ENCODE data around the gene NECTIN4. TPM values are rescaled to one million over a fixed set of nuclear protein-coding genes. Genes with fewer than 3 reads are reported as not detected.

Gene NECTIN4
- total RNA-seq, 2 experiments from 2014 or later: not detected

DNA sequence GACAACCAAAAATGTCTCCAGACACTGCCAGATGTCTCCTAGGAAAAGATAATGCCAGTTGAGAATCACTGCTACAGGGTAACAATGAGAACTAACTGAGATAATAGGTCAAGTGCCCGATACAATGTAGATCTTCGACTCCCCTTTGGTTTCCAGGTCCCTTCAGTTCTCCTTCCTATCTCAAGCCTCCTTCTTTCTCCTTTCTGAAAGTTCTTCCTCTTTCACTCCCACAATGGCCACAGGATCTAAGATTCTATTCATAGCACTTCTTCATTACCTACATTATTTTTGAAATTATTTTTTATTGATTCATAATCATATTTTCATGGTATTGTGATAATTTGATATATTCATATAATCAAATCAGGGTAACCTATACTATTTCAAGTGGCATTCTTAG lies 22.2 kb upstream of the NECTIN4 start:
- H3K4me1 ChIP-seq (ENCODE audit: insufficient read depth, low read length, poor library complexity, severe bottlenecking): peaks cover 30% of the 10 kb centered on the region

DNA sequence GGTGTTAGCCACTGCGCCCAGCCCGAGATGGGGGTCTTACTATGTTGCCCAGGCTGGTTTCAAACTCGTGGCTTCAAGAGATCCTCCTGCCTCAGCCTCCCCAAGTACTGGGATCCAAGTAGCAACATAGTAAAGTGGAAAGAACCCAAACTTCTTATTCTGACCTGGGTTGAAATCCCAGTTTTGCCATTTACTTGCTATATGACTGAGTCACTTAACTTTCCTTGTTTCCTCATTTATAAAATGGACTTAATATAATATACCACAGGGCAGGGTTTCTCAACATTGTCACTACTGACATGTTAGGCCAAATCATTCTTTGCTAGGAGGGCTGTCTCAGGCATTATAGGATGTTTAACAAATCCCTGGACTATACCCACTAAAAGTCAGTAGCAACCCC lies 21.8 kb upstream of the NECTIN4 start:
- Histone ChIP-seq H3K36me3 (ENCODE audit: insufficient read depth, low read length) (peaks cover 75% of the 10 kb centered on the region), H3K9me2 (ENCODE audit: insufficient read depth, low read length) (no peaks in the 10 kb centered on the region), H2AFZ (ENCODE audit: low read length) (no peak overlapping the region), H3K4me2 (ENCODE audit: low read length) (no peak overlapping the region), H3K27ac (ENCODE audit: low read depth, low read length, poor library complexity, severe bottlenecking) (no peak overlapping the region), H3K4me3 (ENCODE audit: low read depth, low read length, poor library complexity, severe bottlenecking) (no peak overlapping the region), H3K9me3 (ENCODE audit: low read length) (no peaks in the 10 kb centered on the region), H4K20me1 (ENCODE audit: insufficient read depth, low read length) (peaks cover 9% of the 10 kb centered on the region; the same call in 1 of the 2 replicates), H3K79me2 (ENCODE audit: insufficient read depth, low read depth, low read length) (peaks cover 83% of the 10 kb centered on the region; the same call in 1 of the 2 replicates), H3K4me1 (ENCODE audit: insufficient read depth, low read length, poor library complexity, severe bottlenecking) (peaks cover 26% of the 10 kb centered on the region)
- BruUV-seq (replicated peaks): no TSS peak
- TF ChIP-seq, protein P1, sequence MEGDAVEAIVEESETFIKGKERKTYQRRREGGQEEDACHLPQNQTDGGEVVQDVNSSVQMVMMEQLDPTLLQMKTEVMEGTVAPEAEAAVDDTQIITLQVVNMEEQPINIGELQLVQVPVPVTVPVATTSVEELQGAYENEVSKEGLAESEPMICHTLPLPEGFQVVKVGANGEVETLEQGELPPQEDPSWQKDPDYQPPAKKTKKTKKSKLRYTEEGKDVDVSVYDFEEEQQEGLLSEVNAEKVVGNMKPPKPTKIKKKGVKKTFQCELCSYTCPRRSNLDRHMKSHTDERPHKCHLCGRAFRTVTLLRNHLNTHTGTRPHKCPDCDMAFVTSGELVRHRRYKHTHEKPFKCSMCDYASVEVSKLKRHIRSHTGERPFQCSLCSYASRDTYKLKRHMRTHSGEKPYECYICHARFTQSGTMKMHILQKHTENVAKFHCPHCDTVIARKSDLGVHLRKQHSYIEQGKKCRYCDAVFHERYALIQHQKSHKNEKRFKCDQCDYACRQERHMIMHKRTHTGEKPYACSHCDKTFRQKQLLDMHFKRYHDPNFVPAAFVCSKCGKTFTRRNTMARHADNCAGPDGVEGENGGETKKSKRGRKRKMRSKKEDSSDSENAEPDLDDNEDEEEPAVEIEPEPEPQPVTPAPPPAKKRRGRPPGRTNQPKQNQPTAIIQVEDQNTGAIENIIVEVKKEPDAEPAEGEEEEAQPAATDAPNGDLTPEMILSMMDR (conservative IDR thresholded peaks at IDR 0.05; ENCODE audit: low read length): no peak
- TF ChIP-seq EZH2phosphoT487 (IDR thresholded peaks at IDR 0.05; ENCODE audit: borderline replicate concordance, low read depth, low read length): no peak
- ChIA-PET POLR2A (no interaction called here), CTCF (ENCODE audit: unreplicated experiment) (no interaction called here)
- intact Hi-C loops (cut with micrococcal nuclease; ENCODE audit: unreplicated experiment): no loop called here
- no peak for DNase-seq (ENCODE audit: low spot score)

More for the DNA sequence above, 22.2 kb upstream of the NECTIN4 start:
- Histone ChIP-seq H3K36me3 (ENCODE audit: insufficient read depth, low read length) (peaks cover 70% of the 10 kb centered on the region), H4K20me1 (ENCODE audit: insufficient read depth, low read length) (peaks cover 9% of the 10 kb centered on the region; the same call in 1 of the 2 replicates), H2AFZ (ENCODE audit: low read length) (no peak overlapping the region), H3K4me3 (ENCODE audit: low read depth, low read length, poor library complexity, severe bottlenecking) (no peak overlapping the region), H3K27ac (ENCODE audit: low read depth, low read length, poor library complexity, severe bottlenecking) (no peak overlapping the region), H3K4me2 (ENCODE audit: low read length) (no peak overlapping the region), H3K79me2 (ENCODE audit: insufficient read depth, low read depth, low read length) (peaks cover 83% of the 10 kb centered on the region), H3K9me3 (ENCODE audit: low read length) (no peaks in the 10 kb centered on the region), H3K9me2 (ENCODE audit: insufficient read depth, low read length) (no peaks in the 10 kb centered on the region)
- intact Hi-C loops (cut with micrococcal nuclease; ENCODE audit: unreplicated experiment): no loop called here
- POLR2A ChIA-PET: no interaction called here
- DNase-seq (ENCODE audit: low spot score): no peak
- BruUV-seq (replicated peaks): no TSS peak
- TF ChIP-seq EZH2phosphoT487 (IDR thresholded peaks at IDR 0.05; ENCODE audit: borderline replicate concordance, low read depth, low read length): no peak
- TF ChIP-seq, protein P1 (conservative IDR thresholded peaks at IDR 0.05; ENCODE audit: low read length): no peak
- CTCF ChIA-PET (ENCODE audit: unreplicated experiment): no interaction called here

DNA sequence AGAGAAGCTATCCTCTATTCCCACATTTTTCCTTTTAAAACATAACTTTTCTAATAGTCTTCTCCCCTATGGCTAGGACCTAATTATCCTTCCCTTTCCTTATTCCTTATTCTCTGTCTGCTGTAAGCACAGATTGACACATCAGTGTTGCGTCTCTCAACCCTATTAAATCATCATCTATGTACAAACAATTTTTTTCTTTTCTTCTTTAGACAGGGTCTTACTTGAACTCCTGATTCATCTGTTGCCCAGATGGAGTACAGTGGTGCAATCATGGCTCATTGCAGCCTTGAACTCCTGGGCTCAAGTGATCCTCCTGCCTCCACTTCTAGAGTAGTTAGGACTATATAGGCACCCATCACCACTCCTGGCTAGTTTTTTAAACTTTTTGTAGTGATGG lies 17.1 kb upstream of the NECTIN4 start:
- Histone ChIP-seq H3K4me2 (ENCODE audit: low read length) (no peak overlapping the region), H3K4me3 (ENCODE audit: low read depth, low read length, poor library complexity, severe bottlenecking) (no peak overlapping the region), H3K27ac (ENCODE audit: low read depth, low read length, poor library complexity, severe bottlenecking) (no peak overlapping the region), H3K79me2 (ENCODE audit: insufficient read depth, low read depth, low read length) (peaks cover 57% of the 10 kb centered on the region; the same call in 1 of the 2 replicates), H3K36me3 (ENCODE audit: insufficient read depth, low read length) (peaks cover 81% of the 10 kb centered on the region), H2AFZ (ENCODE audit: low read length) (no peak overlapping the region), H3K9me2 (ENCODE audit: insufficient read depth, low read length) (no peaks in the 10 kb centered on the region), H3K4me1 (ENCODE audit: insufficient read depth, low read length, poor library complexity, severe bottlenecking) (no peaks in the 10 kb centered on the region), H3K9me3 (ENCODE audit: low read length) (no peaks in the 10 kb centered on the region), H4K20me1 (ENCODE audit: insufficient read depth, low read length) (no peaks in the 10 kb centered on the region)
- TF ChIP-seq, protein P1 (conservative IDR thresholded peaks at IDR 0.05; ENCODE audit: low read length): no peak
- no peak for TF ChIP-seq EZH2phosphoT487 (IDR thresholded peaks at IDR 0.05; ENCODE audit: borderline replicate concordance, low read depth, low read length)
- ChIA-PET CTCF (ENCODE audit: unreplicated experiment) (interaction anchor here (0.6 kb wide), 1 partner anchor 37 kb away, joined by 3 read pairs; the partner anchor contains the start of gene ARHGAP30), POLR2A (interaction anchor here (0.6 to 0.9 kb wide), 3 partner anchors 11 to 66 kb away, joined by 3 to 6 read pairs (median 3); no protein-coding TSS in a partner anchor)
- intact Hi-C loops (cut with micrococcal nuclease; ENCODE audit: unreplicated experiment): no loop called here
- DNase-seq (ENCODE audit: low spot score): no peak
- BruUV-seq (replicated peaks): no TSS peak
